K562 (cell line): ENCODE data around the gene TOMM6. TPM values are rescaled to one million over a fixed set of nuclear protein-coding genes. Genes with fewer than 3 reads are reported as not detected.
A peak's percentile ranks its signal among the peaks of the same experiment; 100 is the strongest.

Experiments used
- CXXC5 ChIP-seq: fragments of 250-450 bp; sonication (Bioruptor Pico); IDR thresholded peaks from 2 replicates; pipeline ENCODE4 v1.8.0; 2022; ENCODE audit warnings: inconsistent platforms, mild to moderate bottlenecking, moderate library complexity
- DPF2 ChIP-seq: fragments of 450-650 bp; IDR thresholded peaks from 2 replicates; pipeline ENCODE4 v1.6.1; 2016
- FOXA1 ChIP-seq: fragments of 450-650 bp; IDR thresholded peaks from 2 replicates; pipeline ENCODE4 v1.6.1; 2016; ENCODE audit warnings: mild to moderate bottlenecking, borderline replicate concordance
- FOXJ2 ChIP-seq: fragments of 200-800 bp; sonication (Bioruptor generic); IDR thresholded peaks from 2 replicates; pipeline ENCODE4 v1.6.1; 2016; ENCODE audit warnings: missing genetic modification characterization, missing compliant biosample characterization
- HLTF ChIP-seq: fragments of 450-650 bp; IDR thresholded peaks from 2 replicates; pipeline ENCODE4 v1.6.1; 2016
- KAT2B ChIP-seq: IDR thresholded peaks from one replicate; pipeline ENCODE4 v1.6.1; 2012; ENCODE audit warnings: low read depth, mild to moderate bottlenecking, control low read depth, inconsistent platforms, low read length, moderate library complexity
- MAZ ChIP-seq, 2 experiments: fragments of 450-650 bp in 1 of 2; sonication (generic) in 1 of 2; formaldehyde crosslinking; IDR thresholded peaks in 1 of 2; conservative IDR thresholded peaks in 1 of 2; 2 replicates each; pipeline versions ENCODE4 v1.4.0 to v1.5.0; 2020; ENCODE audit warnings: mild to moderate bottlenecking in 1 of 2, missing genetic modification reagents in 1 of 2
- MBD2 ChIP-seq: sonication (generic); IDR thresholded peaks from 2 replicates; pipeline ENCODE4 v1.6.1; 2016; ENCODE audit warnings: low read depth, borderline replicate concordance
- NR1H2 ChIP-seq: sonication (generic); formaldehyde crosslinking; IDR thresholded peaks from 2 replicates; pipeline ENCODE4 v1.4.0; 2020; ENCODE audit warnings: mild to moderate bottlenecking, missing genetic modification reagents
- PCBP1 ChIP-seq: fragments of 200-400 bp; formaldehyde crosslinking; IDR thresholded peaks from 2 replicates; pipeline ENCODE4 v1.6.1; 2018; ENCODE audit warnings: mild to moderate bottlenecking, low read depth, low read length; ENCODE audit not compliant: poor library complexity, severe bottlenecking
- POLR2A ChIP-seq: fragments of 450-650 bp; conservative IDR thresholded peaks from 2 replicates; pipeline ENCODE4 v1.6.1; 2016
- SIN3A ChIP-seq, 2 experiments: fragments of 150-350 bp in 1 of 2; IDR thresholded peaks; 2 replicates each; pipeline ENCODE4 v1.6.1; 2011 to 2016; ENCODE audit warnings: borderline replicate concordance in 2 of 2, low read depth in 2 of 2, low read length in 2 of 2, mild to moderate bottlenecking in 2 of 2, moderate library complexity in 2 of 2; ENCODE audit not compliant: control insufficient read depth in 1 of 2
- SLC30A9 ChIP-seq: fragments of 250-450 bp; sonication (Bioruptor Pico); IDR thresholded peaks from 2 replicates; pipeline ENCODE4 v1.8.0; 2022; ENCODE audit warnings: mild to moderate bottlenecking, moderate library complexity
- TCFL5 ChIP-seq: fragments of 250-450 bp; sonication (Bioruptor Pico); conservative IDR thresholded peaks from 2 replicates; pipeline ENCODE4 v1.6.1; 2021; ENCODE audit warnings: mild to moderate bottlenecking, moderate library complexity, matching md5 sums
- TFAM ChIP-seq: fragments of 250-450 bp; sonication (Bioruptor Pico); conservative IDR thresholded peaks from 2 replicates; pipeline ENCODE4 v1.5.0; 2021; ENCODE audit warnings: mild to moderate bottlenecking, moderate library complexity
- THRAP3 ChIP-seq: fragments of 450-650 bp; IDR thresholded peaks from 2 replicates; pipeline ENCODE4 v1.6.1; 2016; ENCODE audit warnings: mild to moderate bottlenecking, inconsistent platforms, borderline replicate concordance
- VEZF1 ChIP-seq: fragments of 200-800 bp; sonication (Bioruptor generic); IDR thresholded peaks from 2 replicates; pipeline ENCODE4 v1.6.1; 2017; ENCODE audit warnings: missing genetic modification characterization, missing compliant biosample characterization
- ZBTB9 ChIP-seq: fragments of 450-650 bp; formaldehyde crosslinking; IDR thresholded peaks from 2 replicates; pipeline ENCODE4 v1.4.0; 2020; ENCODE audit warnings: mild to moderate bottlenecking, moderate library complexity
- ZNF12 ChIP-seq: sonication (generic); formaldehyde crosslinking; IDR thresholded peaks from 2 replicates; pipeline ENCODE4 v1.4.0; 2020; ENCODE audit warnings: mild to moderate bottlenecking, missing genetic modification reagents
- ZNF282 ChIP-seq: sonication (generic); formaldehyde crosslinking; IDR thresholded peaks from 2 replicates; pipeline ENCODE4 v1.8.1; 2023; ENCODE audit warnings: missing genetic modification reagents
- ZNF764 ChIP-seq: fragments of 250-450 bp; sonication (Bioruptor Pico); IDR thresholded peaks from 2 replicates; pipeline ENCODE4 v1.4.0; 2020; ENCODE audit warnings: low read depth, mild to moderate bottlenecking, moderate library complexity
- polyA plus RNA-seq, 8 experiments: library from polyadenylated mRNA; depleted of rRNA in 4 of 8; stranded (reverse) in 5 of 8; unstranded in 3 of 8; fragments of >200 nt; fragmentation: Nextera tagmentation in 2 of 8; fragmentation: Illumina TruSeq in 1 of 8; extraction: Ambion mirVana in 2 of 8; extraction: Trizol in 1 of 8; gene quantifications; 2 replicates each; pipeline versions ENCODE4 v1.2.1 to v1.2.3, GENCODE V29; 2011 to 2014; ENCODE audit warnings: inconsistent platforms in 1 of 8, missing spikeins in 1 of 8
- total RNA-seq, 7 experiments: library from RNA; depleted of rRNA in 6 of 7; stranded (reverse); fragments of >200 nt in 6 of 7; fragmentation: Illumina TruSeq in 2 of 7; extraction: Trizol in 2 of 7; gene quantifications; 2 replicates each; pipeline versions ENCODE4 v1.2.1 to v1.2.3, GENCODE V29; 2011 to 2021; ENCODE audit warnings: low replicate concordance in 1 of 7
- TF ChIP-seq, protein P1 (sequence below), 2 experiments: fragments of 450-650 bp; IDR thresholded peaks; 2 replicates each; pipeline ENCODE4 v1.6.1; 2018; ENCODE audit warnings: mild to moderate bottlenecking in 2 of 2, low read depth in 1 of 2; ENCODE audit not compliant: partially characterized antibody in 2 of 2

TOMM6 gene
- total and polyA plus RNA-seq, 9 of the 15 experiments (the other 6 are each of a cell fraction or from before 2014, with no cell fraction given), result 380 to 2,097 (median 1,065) TPM

- TF ChIP-seq ZNF12 (CRISPR knock-in tag) (peak; percentile 66; the same call in 1 of the 2 replicates), CXXC5 (peak; percentile 85), SLC30A9 (no peak), SIN3A (IDR thresholded peaks at IDR 0.05; ENCODE audit: borderline replicate concordance in 2 of 2, control insufficient read depth in 1 of 2, low read depth in 2 of 2, low read length in 2 of 2) (peak in 1 of 2 experiments; percentile 51; a peak in 2 of 4 replicates), TCFL5 (CRISPR knock-in tag) (no peak), ZBTB9 (no peak), ZNF764 (CRISPR knock-in tag) (0 out of 2 replicates have a peak, but pooled peaks have one; percentile 22), NR1H2 (CRISPR knock-in tag) (0 out of 2 replicates have a peak, but pooled peaks have one; percentile 49), HLTF (0 out of 2 replicates have a peak, but pooled peaks have one; percentile 14), DPF2 (no peak; the same call in 1 of the 2 replicates), PCBP1 (peak; percentile 0), ZNF282 (CRISPR knock-in tag) (0 out of 2 replicates have a peak, but pooled peaks have one; percentile 70), TFAM (no peak), FOXA1 (no peak), POLR2A (no peak), KAT2B (peak; percentile 47), MBD2 (no peak), MAZ (CRISPR knock-in tag; conservative IDR thresholded peaks at IDR 0.05 in 1 of 2, IDR thresholded peaks at IDR 0.05 in 1 of 2) (peak; percentile 91 to 94), FOXJ2 (tag) (no peak), VEZF1 (CRISPR knock-in tag) (peak; percentile 78), THRAP3 (0 out of 2 replicates have a peak, but pooled peaks have one; percentile 12)
- TF ChIP-seq, protein P1, sequence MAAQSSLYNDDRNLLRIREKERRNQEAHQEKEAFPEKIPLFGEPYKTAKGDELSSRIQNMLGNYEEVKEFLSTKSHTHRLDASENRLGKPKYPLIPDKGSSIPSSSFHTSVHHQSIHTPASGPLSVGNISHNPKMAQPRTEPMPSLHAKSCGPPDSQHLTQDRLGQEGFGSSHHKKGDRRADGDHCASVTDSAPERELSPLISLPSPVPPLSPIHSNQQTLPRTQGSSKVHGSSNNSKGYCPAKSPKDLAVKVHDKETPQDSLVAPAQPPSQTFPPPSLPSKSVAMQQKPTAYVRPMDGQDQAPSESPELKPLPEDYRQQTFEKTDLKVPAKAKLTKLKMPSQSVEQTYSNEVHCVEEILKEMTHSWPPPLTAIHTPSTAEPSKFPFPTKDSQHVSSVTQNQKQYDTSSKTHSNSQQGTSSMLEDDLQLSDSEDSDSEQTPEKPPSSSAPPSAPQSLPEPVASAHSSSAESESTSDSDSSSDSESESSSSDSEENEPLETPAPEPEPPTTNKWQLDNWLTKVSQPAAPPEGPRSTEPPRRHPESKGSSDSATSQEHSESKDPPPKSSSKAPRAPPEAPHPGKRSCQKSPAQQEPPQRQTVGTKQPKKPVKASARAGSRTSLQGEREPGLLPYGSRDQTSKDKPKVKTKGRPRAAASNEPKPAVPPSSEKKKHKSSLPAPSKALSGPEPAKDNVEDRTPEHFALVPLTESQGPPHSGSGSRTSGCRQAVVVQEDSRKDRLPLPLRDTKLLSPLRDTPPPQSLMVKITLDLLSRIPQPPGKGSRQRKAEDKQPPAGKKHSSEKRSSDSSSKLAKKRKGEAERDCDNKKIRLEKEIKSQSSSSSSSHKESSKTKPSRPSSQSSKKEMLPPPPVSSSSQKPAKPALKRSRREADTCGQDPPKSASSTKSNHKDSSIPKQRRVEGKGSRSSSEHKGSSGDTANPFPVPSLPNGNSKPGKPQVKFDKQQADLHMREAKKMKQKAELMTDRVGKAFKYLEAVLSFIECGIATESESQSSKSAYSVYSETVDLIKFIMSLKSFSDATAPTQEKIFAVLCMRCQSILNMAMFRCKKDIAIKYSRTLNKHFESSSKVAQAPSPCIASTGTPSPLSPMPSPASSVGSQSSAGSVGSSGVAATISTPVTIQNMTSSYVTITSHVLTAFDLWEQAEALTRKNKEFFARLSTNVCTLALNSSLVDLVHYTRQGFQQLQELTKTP (IDR thresholded peaks at IDR 0.05; ENCODE audit: low read depth in 1 of 2, partially characterized antibody in 2 of 2), result no peak
These were observed 859 bp upstream of the TOMM6 start (continued) for GRCh38 chr6:41786451-41787218.
